Fibroblast of lung (primary cell): Measurements from ENCODE around the gene MREG. TPM values are rescaled to one million over a fixed set of nuclear protein-coding genes. Genes with fewer than 3 reads are reported as not detected.

ENCODE experiments used
- DNase-seq, 2 donors: peaks; one replicate each; pipeline versions ENCODE4 v3.0.0 to v3.0.0-alpha.2; 2010; ENCODE audit warnings: low read depth in 2 of 2
- H2AFZ ChIP-seq: 2 replicates; pipeline ENCODE4 v1.5.1; 2012; ENCODE audit warnings: low read length, control low read depth, inconsistent platforms
- H3K27ac ChIP-seq: 2 replicates; pipeline ENCODE4 v1.5.1; 2011; ENCODE audit warnings: low read length, control low read depth; ENCODE audit not compliant: insufficient read depth
- H3K27me3 ChIP-seq: 2 replicates; pipeline ENCODE4 v1.5.1; 2011; ENCODE audit warnings: mild to moderate bottlenecking, low read length; ENCODE audit not compliant: control insufficient read depth, insufficient read depth
- H3K36me3 ChIP-seq: 2 replicates; pipeline ENCODE4 v1.5.1; 2011; ENCODE audit warnings: low read length; ENCODE audit not compliant: control insufficient read depth, insufficient read depth
- H3K4me1 ChIP-seq: 2 replicates; pipeline ENCODE4 v1.5.1; 2011; ENCODE audit warnings: low read length; ENCODE audit not compliant: control insufficient read depth, insufficient read depth; ENCODE audit errors: extremely low read depth
- H3K4me2 ChIP-seq: 2 replicates; pipeline ENCODE4 v1.5.1; 2011; ENCODE audit warnings: low read length, control low read depth; ENCODE audit not compliant: insufficient read depth; ENCODE audit errors: extremely low read depth
- H3K4me3 ChIP-seq, 4 experiments: fragments of 200-600 bp in 1 of 4; sonication (generic) in 1 of 4; replicated peaks in 1 of 4; 2 replicates each; pipeline ENCODE4 v1.5.1; 2011 to 2016; ENCODE audit warnings: low read length in 4 of 4, low read depth in 3 of 4, mild to moderate bottlenecking in 3 of 4, control low read depth in 2 of 4, inconsistent platforms in 1 of 4, mixed read lengths in 1 of 4; ENCODE audit not compliant: insufficient read depth in 1 of 4; ENCODE audit errors: control extremely low read depth in 1 of 4
- H3K79me2 ChIP-seq: 2 replicates; pipeline ENCODE4 v1.5.1; 2012; ENCODE audit warnings: mild to moderate bottlenecking, low read length, inconsistent platforms; ENCODE audit not compliant: control insufficient read depth, insufficient read depth
- H3K9ac ChIP-seq: 2 replicates; pipeline ENCODE4 v1.5.1; 2011; ENCODE audit warnings: mild to moderate bottlenecking, low read length, control low read depth; ENCODE audit not compliant: insufficient read depth
- H3K9me3 ChIP-seq: 2 replicates; pipeline ENCODE4 v1.5.1; 2012; ENCODE audit warnings: low read depth, low read length; ENCODE audit not compliant: control insufficient read depth, insufficient read depth
- H4K20me1 ChIP-seq: 2 replicates; pipeline ENCODE4 v1.5.1; 2011; ENCODE audit warnings: low read length; ENCODE audit not compliant: control insufficient read depth, insufficient read depth; ENCODE audit errors: extremely low read depth
- CTCF ChIP-seq, 2 donors: IDR thresholded peaks in 1 of 2; conservative IDR thresholded peaks in 1 of 2; 1 replicate in 1 of 2; 2 replicates in 1 of 2; pipeline ENCODE4 v1.5.1; 2011 to 2012; ENCODE audit warnings: low read length in 2 of 2, control low read depth in 1 of 2, inconsistent platforms in 1 of 2, low read depth in 1 of 2, mild to moderate bottlenecking in 1 of 2
- EZH2 ChIP-seq: IDR thresholded peaks from 2 replicates; pipeline ENCODE4 v1.5.1; 2012; ENCODE audit warnings: low read length, control low read depth, mild to moderate bottlenecking; ENCODE audit errors: missing control alignments
- polyA plus RNA-seq, 2 donors: library from polyadenylated mRNA; depleted of rRNA in 1 of 2; stranded (reverse) in 1 of 2; unstranded in 1 of 2; fragments of >200 nt; gene quantifications; 2 replicates each; pipeline ENCODE4 v1.2.1, GENCODE V29; 2011 to 2012; ENCODE audit warnings: missing spikeins in 1 of 2
- total RNA-seq: library from RNA; depleted of rRNA; stranded (reverse); fragments of >200 nt; gene quantifications from 2 replicates; pipeline ENCODE4 v1.2.1, GENCODE V29; 2014

The MREG gene
- total and polyA plus RNA-seq, 2 donors (not counting 1 experiment from before 2014, with no cell fraction given) = 2.4 to 3.5 TPM

DNA sequence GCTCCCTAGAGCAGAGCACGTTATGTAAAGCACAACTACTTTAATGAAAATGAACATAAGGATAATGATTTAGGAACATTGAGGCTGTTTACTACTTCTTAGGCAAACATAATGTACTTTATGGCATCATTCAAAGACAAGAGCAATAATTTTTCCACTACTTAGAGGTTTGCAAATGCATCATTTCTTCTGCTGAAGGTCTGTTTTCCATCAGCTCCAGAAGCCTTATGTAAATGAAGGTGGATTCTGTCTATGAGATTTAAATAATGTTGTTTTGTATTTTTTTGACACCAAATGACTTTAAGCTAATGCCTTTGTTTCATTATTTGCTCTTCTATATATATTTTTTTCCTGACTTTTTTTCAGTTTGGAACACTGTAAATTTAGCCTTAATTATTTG, 28.1 kb downstream of the MREG start:
- Histone ChIP-seq H3K4me3 (no peak overlapping the region), H3K27ac (no peak overlapping the region), H3K4me2 (no peak overlapping the region), H3K27me3 (no peaks in the 10 kb centered on the region), H3K79me2 (no peaks in the 10 kb centered on the region), H3K9ac (no peak overlapping the region), H3K36me3 (no peaks in the 10 kb centered on the region), H2AFZ (no peak overlapping the region), H4K20me1 (no peaks in the 10 kb centered on the region), H3K9me3 (no peaks in the 10 kb centered on the region), H3K4me1 (no peaks in the 10 kb centered on the region)
- no peak for DNase-seq
- no peak for TF ChIP-seq CTCF (conservative IDR thresholded peaks at IDR 0.05 in 1 of 2, IDR thresholded peaks at IDR 0.05 in 1 of 2; ENCODE audit: low read depth in 1 of 2, low read length in 2 of 2)
- no peak for TF ChIP-seq EZH2

- Histone ChIP-seq H3K4me2 (no peak overlapping the region), H3K4me3 (no peak overlapping the region), H3K79me2 (no peaks in the 10 kb centered on the region), H3K27me3 (no peaks in the 10 kb centered on the region), H3K36me3 (no peaks in the 10 kb centered on the region), H3K4me1 (no peaks in the 10 kb centered on the region), H3K27ac (no peak overlapping the region), H3K9ac (no peak overlapping the region), H4K20me1 (no peaks in the 10 kb centered on the region), H2AFZ (no peak overlapping the region), H3K9me3 (no peaks in the 10 kb centered on the region)
- TF ChIP-seq CTCF (conservative IDR thresholded peaks at IDR 0.05 in 1 of 2, IDR thresholded peaks at IDR 0.05 in 1 of 2; ENCODE audit: low read depth in 1 of 2, low read length in 2 of 2) = no peak
- no peak for TF ChIP-seq EZH2
- DNase-seq = no peak
Observed at GRCh38 chr2:215984661-215985060, 28.7 kb downstream of the MREG start.

DNA sequence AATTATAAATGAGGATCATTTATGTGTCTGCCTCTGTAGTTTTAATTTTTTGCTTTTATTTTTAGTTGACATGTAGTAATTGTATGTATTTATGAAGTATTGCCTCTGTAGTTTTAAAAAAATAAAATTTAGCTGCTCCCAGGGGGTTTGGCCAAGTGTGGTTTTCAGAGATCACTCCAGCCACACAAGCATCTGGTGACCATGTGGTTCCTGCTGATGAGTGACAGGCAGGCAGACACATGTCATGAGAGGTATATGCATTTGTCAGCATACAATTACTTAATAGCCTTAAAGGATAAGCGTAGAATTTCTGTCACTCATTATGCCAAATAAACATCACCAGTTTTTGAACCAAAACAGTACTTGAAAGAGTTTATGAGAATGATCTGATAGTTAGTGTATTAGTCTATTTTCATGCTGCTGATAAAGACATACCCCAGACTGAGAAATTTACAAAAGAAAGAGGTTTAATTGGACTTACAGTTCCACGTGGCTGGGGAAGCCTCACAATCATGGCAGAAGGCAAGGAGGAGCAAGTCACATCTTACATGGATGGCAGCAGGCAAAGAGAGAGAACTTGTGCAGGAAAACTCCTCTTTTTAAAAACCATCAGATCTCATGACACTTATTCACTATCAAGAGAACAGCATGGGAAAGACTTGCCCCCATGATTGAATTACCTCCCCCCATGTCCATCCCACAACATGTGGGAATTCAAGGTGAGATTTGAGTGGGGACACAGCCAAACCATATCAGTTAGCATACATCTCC, 29.6 kb downstream of the MREG start:
- TF ChIP-seq EZH2 (no peak), CTCF (conservative IDR thresholded peaks at IDR 0.05 in 1 of 2, IDR thresholded peaks at IDR 0.05 in 1 of 2; ENCODE audit: low read depth in 1 of 2, low read length in 2 of 2) (no peak)
- DNase-seq = peak in 1 of 2 donors; percentile 6
- no peak overlapping the region for H2AFZ ChIP-seq
- no peaks in the 10 kb centered on the region for H4K20me1 ChIP-seq
- H3K27me3 ChIP-seq = no peaks in the 10 kb centered on the region
- H3K9ac ChIP-seq = no peak overlapping the region
- no peaks in the 10 kb centered on the region for H3K9me3 ChIP-seq
- no peak overlapping the region for H3K4me2 ChIP-seq
- no peaks in the 10 kb centered on the region for H3K79me2 ChIP-seq
- H3K27ac ChIP-seq = no peak overlapping the region
- no peaks in the 10 kb centered on the region for H3K4me1 ChIP-seq
- H3K4me3 ChIP-seq = no peak overlapping the region
- H3K36me3 ChIP-seq = no peaks in the 10 kb centered on the region
